DND-41 (cell line): Measurements from ENCODE around the gene TMPO.
"Not testable (repeated sequence)": the region's sequence is repeated elsewhere in the genome, so short reads cannot be mapped to it uniquely, and the experiment has no call there.

ENCODE experiments used
- ATAC-seq: fragments of 200-7000 bp; cut with Tn5 transposase; 3 replicates; pipeline ENCODE4 v1.9.1; 2021; ENCODE audit warnings: low read depth; ENCODE audit not compliant: insufficient read depth
- DNase-seq: peaks from one replicate; pipeline ENCODE4 v3.0.0-alpha.2; 2020
- H2AFZ ChIP-seq: 2 replicates; pipeline ENCODE4 v1.6.0; 2012; ENCODE audit warnings: low read depth, low read length
- H3K27ac ChIP-seq: 2 replicates; pipeline ENCODE4 v1.5.1; 2012; ENCODE audit warnings: low read length, inconsistent platforms
- H3K27me3 ChIP-seq: fragments of 200-600 bp; sonication (generic); 2 replicates; pipeline ENCODE4 v1.6.0; 2012; ENCODE audit warnings: low read length, mild to moderate bottlenecking, inconsistent platforms; ENCODE audit not compliant: insufficient read depth, poor library complexity
- H3K36me3 ChIP-seq: 2 replicates; pipeline ENCODE4 v1.5.1; 2012; ENCODE audit warnings: low read length, inconsistent platforms; ENCODE audit not compliant: insufficient read depth
- H3K4me1 ChIP-seq: 2 replicates; pipeline ENCODE4 v1.5.1; 2012; ENCODE audit warnings: mild to moderate bottlenecking, low read length; ENCODE audit not compliant: insufficient read depth
- H3K4me2 ChIP-seq: 2 replicates; pipeline ENCODE4 v1.6.0; 2012; ENCODE audit warnings: mild to moderate bottlenecking, moderate library complexity, low read length, inconsistent platforms; ENCODE audit not compliant: insufficient read depth
- H3K4me3 ChIP-seq, 2 experiments: fragments of 200-600 bp in 1 of 2; shearing (Covaris generic) in 1 of 2; 2 replicates each; pipeline ENCODE4 v1.5.1; 2012 to 2016; ENCODE audit warnings: inconsistent platforms in 2 of 2, low read length in 2 of 2, mild to moderate bottlenecking in 2 of 2, low read depth in 1 of 2, moderate library complexity in 1 of 2
- H3K79me2 ChIP-seq: 2 replicates; pipeline ENCODE4 v1.6.0; 2012; ENCODE audit warnings: low read length, inconsistent platforms; ENCODE audit not compliant: insufficient read depth
- H3K9ac ChIP-seq: 2 replicates; pipeline ENCODE4 v1.6.0; 2012; ENCODE audit warnings: low read depth, mild to moderate bottlenecking, inconsistent platforms, low read length, moderate library complexity
- H3K9me3 ChIP-seq: 2 replicates; pipeline ENCODE4 v1.5.1; 2012; ENCODE audit warnings: low read length, moderate library complexity, mild to moderate bottlenecking, inconsistent platforms; ENCODE audit not compliant: insufficient read depth, severe bottlenecking
- H4K20me1 ChIP-seq: 2 replicates; pipeline ENCODE4 v1.6.0; 2012; ENCODE audit warnings: low read length; ENCODE audit not compliant: insufficient read depth
- CTCF ChIP-seq: IDR thresholded peaks from 2 replicates; pipeline ENCODE4 v1.5.1; 2012; ENCODE audit warnings: borderline replicate concordance, low read length, moderate library complexity, mild to moderate bottlenecking; ENCODE audit not compliant: poor library complexity, severe bottlenecking; ENCODE audit errors: extremely low read depth
- EZH2 ChIP-seq: IDR thresholded peaks from 3 replicates; pipeline ENCODE4 v1.6.1; 2012; ENCODE audit warnings: borderline replicate concordance, low read depth, mild to moderate bottlenecking, moderate library complexity, low read length, inconsistent platforms; ENCODE audit not compliant: severe bottlenecking

Gene TMPO

GRCh38 chr12:98503592-98504367 lies 11.6 kb upstream of the TMPO start:
- no peaks in the 10 kb centered on the region for H3K9me3 ChIP-seq
- peak; percentile 95 for DNase-seq

GRCh38 chr12:98504368-98504617 lies 11.1 kb upstream of the TMPO start:
- Histone ChIP-seq H3K4me1 (peaks cover 10% of the 10 kb centered on the region), H3K27ac (peak overlapping the region; percentile 100), H3K9ac (peak overlapping the region; percentile 98), H2AFZ (peak overlapping the region; percentile 82), H3K4me2 (peak overlapping the region; percentile 69), H3K79me2 (no peaks in the 10 kb centered on the region), H3K27me3 (no peaks in the 10 kb centered on the region), H4K20me1 (no peaks in the 10 kb centered on the region), H3K4me3 (peak overlapping the region; percentile 71 to 78), H3K9me3 (no peaks in the 10 kb centered on the region), H3K36me3 (no peaks in the 10 kb centered on the region)
- DNase-seq (no peak), ATAC-seq (peak; percentile 17)
- TF ChIP-seq EZH2 (no peak), CTCF (no peak)

More at GRCh38 chr12:98503592-98504367, 11.6 kb upstream of the TMPO start:
- no peaks in the 10 kb centered on the region for H3K36me3 ChIP-seq
- peak overlapping the region; percentile 71 to 78 for H3K4me3 ChIP-seq
- peak overlapping the region; percentile 98 for H2AFZ ChIP-seq
- no peaks in the 10 kb centered on the region for H4K20me1 ChIP-seq
- TF ChIP-seq CTCF, result peak; percentile 14
- no peak for TF ChIP-seq EZH2
- H3K79me2 ChIP-seq, result no peaks in the 10 kb centered on the region
- peak overlapping the region; percentile 100 for H3K27ac ChIP-seq
- ATAC-seq, result peak; percentile 78
- H3K9ac ChIP-seq, result peak overlapping the region; percentile 98
- no peaks in the 10 kb centered on the region for H3K27me3 ChIP-seq
- peak overlapping the region; percentile 69 for H3K4me2 ChIP-seq
- peaks cover 10% of the 10 kb centered on the region for H3K4me1 ChIP-seq

DNA sequence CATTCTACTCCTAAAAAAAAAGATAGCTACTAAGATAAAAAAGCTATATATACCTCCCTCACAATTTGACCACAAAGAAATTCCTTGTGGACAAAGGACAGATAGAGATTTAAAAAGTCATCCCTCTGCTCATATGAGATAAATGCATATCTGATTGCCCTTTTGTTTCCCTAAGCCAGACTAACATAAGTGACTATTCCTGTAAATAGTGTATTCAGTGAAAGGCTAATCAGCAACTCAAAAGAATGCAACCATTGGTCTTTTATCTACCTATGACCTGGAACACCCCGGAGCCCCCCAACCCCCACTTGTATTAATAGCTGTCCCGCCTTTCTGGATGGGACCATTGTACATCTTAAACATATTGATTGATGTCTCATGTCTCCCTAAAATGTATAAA lies 6.3 kb upstream of the TMPO start:
- Histone ChIP-seq H3K4me2 (no peak overlapping the region), H3K9ac (no peak overlapping the region)
- ATAC-seq, result no peak

GRCh38 chr12:98511806-98512205 lies 3.6 kb upstream of the TMPO start:
- not testable (repeated sequence) for H3K4me3 ChIP-seq, DNase-seq, H2AFZ ChIP-seq, H3K9ac ChIP-seq, H3K9me3 ChIP-seq, ATAC-seq, H3K27me3 ChIP-seq, H3K27ac ChIP-seq, H3K4me2 ChIP-seq, H4K20me1 ChIP-seq
- Histone ChIP-seq H3K79me2 (peaks cover 41% of the 10 kb centered on the region), H3K4me1 (peaks cover 11% of the 10 kb centered on the region), H3K36me3 (peaks cover 16% of the 10 kb centered on the region; the same call in 1 of the 2 replicates)

More for the DNA sequence above, 6.3 kb upstream of the TMPO start:
- no peaks in the 10 kb centered on the region for H3K27me3 ChIP-seq
- TF ChIP-seq EZH2 (no peak), CTCF (no peak)
- no peak for DNase-seq
- H3K79me2 ChIP-seq, result peaks cover 14% of the 10 kb centered on the region
- no peak overlapping the region for H3K4me3 ChIP-seq
- H3K36me3 ChIP-seq, result peaks cover 7% of the 10 kb centered on the region; the same call in 1 of the 2 replicates
- no peaks in the 10 kb centered on the region for H4K20me1 ChIP-seq
- no peak overlapping the region for H3K27ac ChIP-seq
- H3K4me1 ChIP-seq, result peaks cover 18% of the 10 kb centered on the region
- no peaks in the 10 kb centered on the region for H3K9me3 ChIP-seq
- H2AFZ ChIP-seq, result no peak overlapping the region
